Measurements from ENCODE around the gene PEG3. TPM values are rescaled to one million over a fixed set of nuclear protein-coding genes. Genes with fewer than 3 reads are reported as not detected.

The PEG3 gene
- polyA plus RNA-seq (2011; rRNA removed) (not detected in 2 replicates), polyA plus RNA-seq (2017; fragmentation: RNase III; extraction: RNeasy Plus Mini Kit Qiagen cat#74134 plus additional on column Dnase treatment) (not detected in 3 replicates), polyA minus RNA-seq (2011; rRNA and poly(A)+ RNA removed) (not detected in 2 replicates)
- not detected in 2 replicates for polyA plus RNA-seq (2012; cell fraction: cytosol; rRNA removed)
- polyA plus RNA-seq (2012; cell fraction: nucleus; rRNA removed), result not detected in 2 replicates

DNA sequence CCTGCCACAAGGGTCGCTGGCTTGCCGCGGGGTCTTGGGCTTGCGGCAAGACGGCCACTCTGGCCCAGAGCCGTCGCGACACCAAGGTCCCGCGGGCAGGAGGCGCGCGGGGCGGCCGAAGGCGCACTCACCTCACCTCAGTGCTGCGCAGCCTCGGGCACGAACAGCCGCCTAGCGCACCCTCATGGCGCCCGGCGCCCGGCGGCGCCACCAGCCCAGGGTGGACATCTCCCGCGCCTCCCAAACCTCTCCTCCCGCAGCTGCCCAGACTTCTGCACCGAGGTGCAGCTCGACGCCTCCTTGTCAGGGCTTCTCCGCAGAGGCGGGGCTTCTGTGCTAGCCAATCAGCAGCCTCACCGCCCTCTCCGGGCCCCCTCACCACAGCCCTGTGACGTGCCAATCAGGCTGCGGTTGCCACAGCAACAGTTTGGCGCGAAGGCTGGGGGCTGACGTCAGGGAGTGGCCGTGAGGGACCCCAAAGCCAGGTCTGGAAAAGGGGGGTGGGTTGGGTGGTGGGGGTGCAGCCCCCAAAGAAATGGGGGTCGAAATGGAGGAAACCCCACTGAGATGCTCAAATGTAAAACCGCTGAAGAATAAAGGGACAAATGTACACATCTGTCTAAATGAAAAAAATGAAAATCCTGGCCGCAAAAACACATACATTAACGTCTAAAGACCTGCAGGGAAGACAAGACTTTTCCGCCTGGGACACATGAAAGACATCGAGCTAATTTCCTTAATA, at the start of gene PEG3, which contains the start of gene ZIM2:
TSS of gene PEG3 (minus strand) at position 276 of the 742 bp plus-strand sequence. CDS start 16,071 bp downstream, outside the sequence.
TSS of gene ZIM2 (minus strand) at position 276 of the 742 bp plus-strand sequence. CDS start 16,449 bp downstream, outside the sequence.
- ATAC-seq, result no peak
- H3K4me2 ChIP-seq, result no peak within 1 kb of the TSS
- ChIA-PET POLR2A (no interaction called here), CTCF (no interaction called here)
- H3K9me3 ChIP-seq, result peaks cover 65% of the 10 kb centered on the region
- no peaks in the 10 kb centered on the region for H3K4me1 ChIP-seq
- no peak for DNase-seq (ENCODE audit: low read depth in 1 of 2, low spot score in 1 of 2)
- WGBS (ENCODE audit: missing lambda C conversion rate), result 87% methylated on average over 38 of the region's 49 CpGs
- FAIRE-seq, result no peak
- no peak within 1 kb of the TSS for H3K27ac ChIP-seq
- no peak for TF ChIP-seq MAZ (IDR thresholded peaks at IDR 0.05; ENCODE audit: borderline replicate concordance, low read depth, low read length)
- no peak for TF ChIP-seq TP53 (CRISPR knock-in tag; IDR thresholded peaks at IDR 0.05)
- TF ChIP-seq, protein P1, sequence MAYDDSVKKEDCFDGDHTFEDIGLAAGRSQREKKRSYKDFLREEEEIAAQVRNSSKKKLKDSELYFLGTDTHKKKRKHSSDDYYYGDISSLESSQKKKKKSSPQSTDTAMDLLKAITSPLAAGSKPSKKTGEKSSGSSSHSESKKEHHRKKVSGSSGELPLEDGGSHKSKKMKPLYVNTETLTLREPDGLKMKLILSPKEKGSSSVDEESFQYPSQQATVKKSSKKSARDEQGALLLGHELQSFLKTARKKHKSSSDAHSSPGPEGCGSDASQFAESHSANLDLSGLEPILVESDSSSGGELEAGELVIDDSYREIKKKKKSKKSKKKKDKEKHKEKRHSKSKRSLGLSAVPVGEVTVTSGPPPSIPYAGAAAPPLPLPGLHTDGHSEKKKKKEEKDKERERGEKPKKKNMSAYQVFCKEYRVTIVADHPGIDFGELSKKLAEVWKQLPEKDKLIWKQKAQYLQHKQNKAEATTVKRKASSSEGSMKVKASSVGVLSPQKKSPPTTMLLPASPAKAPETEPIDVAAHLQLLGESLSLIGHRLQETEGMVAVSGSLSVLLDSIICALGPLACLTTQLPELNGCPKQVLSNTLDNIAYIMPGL (CRISPR knock-in tag; IDR thresholded peaks at IDR 0.05; ENCODE audit: borderline replicate concordance), result no peak
- TF ChIP-seq, protein P2, sequence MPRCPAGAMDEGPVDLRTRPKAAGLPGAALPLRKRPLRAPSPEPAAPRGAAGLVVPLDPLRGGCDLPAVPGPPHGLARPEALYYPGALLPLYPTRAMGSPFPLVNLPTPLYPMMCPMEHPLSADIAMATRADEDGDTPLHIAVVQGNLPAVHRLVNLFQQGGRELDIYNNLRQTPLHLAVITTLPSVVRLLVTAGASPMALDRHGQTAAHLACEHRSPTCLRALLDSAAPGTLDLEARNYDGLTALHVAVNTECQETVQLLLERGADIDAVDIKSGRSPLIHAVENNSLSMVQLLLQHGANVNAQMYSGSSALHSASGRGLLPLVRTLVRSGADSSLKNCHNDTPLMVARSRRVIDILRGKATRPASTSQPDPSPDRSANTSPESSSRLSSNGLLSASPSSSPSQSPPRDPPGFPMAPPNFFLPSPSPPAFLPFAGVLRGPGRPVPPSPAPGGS (IDR thresholded peaks at IDR 0.05), result no peak
- TF ChIP-seq KDM5A (IDR thresholded peaks at IDR 0.05), result no peak
- no peak for TF ChIP-seq RCOR1 (IDR thresholded peaks at IDR 0.05; ENCODE audit: low read depth, low read length)
- no peak within 1 kb of the TSS for H3K4me3 ChIP-seq

DNA sequence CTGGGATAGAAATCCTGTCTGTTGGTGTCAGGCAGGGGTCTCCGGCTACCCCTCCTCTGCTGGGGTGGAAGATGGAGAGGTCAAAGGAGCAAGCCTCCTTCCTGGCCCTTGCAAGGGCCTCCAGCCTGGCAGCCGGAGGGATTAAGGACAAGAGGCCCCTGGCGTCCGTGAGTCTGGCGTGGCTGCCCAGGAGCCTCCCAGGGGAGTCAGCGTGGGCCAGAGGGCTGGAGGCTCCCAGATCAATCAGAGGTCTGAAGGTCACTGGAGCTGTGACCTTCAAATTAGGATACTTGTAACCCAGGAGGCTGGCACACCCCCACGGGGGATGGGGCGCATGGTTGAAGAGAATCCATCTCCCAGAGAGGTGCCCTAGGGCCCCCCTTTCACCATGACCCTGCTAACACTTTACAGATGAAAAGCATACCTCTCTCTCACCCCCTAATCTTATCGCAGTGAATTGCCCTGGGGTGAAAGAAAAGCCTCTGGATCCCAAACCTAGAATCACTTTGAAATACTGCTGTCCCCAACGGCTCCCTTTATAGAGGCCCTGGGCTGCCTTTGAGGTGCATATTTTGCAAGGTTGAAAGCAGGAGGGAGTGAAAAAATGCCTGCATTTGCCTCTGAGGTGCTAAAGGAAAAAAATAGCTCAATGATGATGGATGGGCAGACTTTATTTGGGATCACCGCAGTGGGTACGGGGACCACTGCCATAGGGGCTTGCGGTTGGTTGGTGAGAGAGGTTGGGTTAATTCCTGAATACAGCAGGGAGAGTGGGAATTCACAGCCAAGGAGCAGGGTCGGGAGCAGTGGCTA, 44.9 kb upstream of the PEG3 start:
- H3K4me2 ChIP-seq, result no peak overlapping the region
- H3K27ac ChIP-seq, result no peak overlapping the region
- CTCF ChIA-PET, result no interaction called here
- no peak overlapping the region for H3K4me3 ChIP-seq
- FAIRE-seq, result no peak
- H3K9me3 ChIP-seq, result peaks cover 50% of the 10 kb centered on the region
- 10% methylated on average over 14 of the region's 14 CpGs for WGBS (ENCODE audit: missing lambda C conversion rate)
- DNase-seq (ENCODE audit: low read depth in 1 of 2, low spot score in 1 of 2), result no peak
- H3K4me1 ChIP-seq, result no peaks in the 10 kb centered on the region
- TF ChIP-seq KDM1A (IDR thresholded peaks at IDR 0.05; ENCODE audit: low read depth), result no peak
- no peak for TF ChIP-seq NR3C1 (IDR thresholded peaks at IDR 0.05)
- TF ChIP-seq ZNF302 (CRISPR knock-in tag; IDR thresholded peaks at IDR 0.05), result no peak
- TF ChIP-seq CBX2 (IDR thresholded peaks at IDR 0.05; ENCODE audit: borderline replicate concordance, low read depth), result no peak
- TF ChIP-seq ZFP36 (IDR thresholded peaks at IDR 0.05; ENCODE audit: borderline replicate concordance, partially characterized antibody), result no peak
- no peak for ATAC-seq
- POLR2A ChIA-PET, result no interaction called here

DNA sequence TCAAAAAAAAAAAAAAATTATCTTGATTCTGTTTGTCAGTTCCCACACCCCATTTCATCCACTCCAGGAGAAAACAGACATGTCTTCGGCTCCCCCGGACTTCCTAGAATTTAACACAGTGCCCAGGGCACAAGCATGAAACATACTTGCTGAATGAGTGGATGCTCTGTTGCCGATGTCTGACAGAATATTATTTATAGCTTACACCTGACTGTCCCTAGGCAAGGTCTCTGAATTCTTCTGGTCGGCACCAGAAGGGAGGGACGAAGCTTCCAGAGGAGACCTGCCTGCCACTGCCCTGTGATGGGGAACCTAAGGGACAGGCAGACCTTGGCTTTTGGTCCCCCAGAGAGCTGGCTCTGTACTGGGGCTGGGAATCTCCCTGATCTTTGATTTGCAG, 43.9 kb upstream of the PEG3 start:
- WGBS (ENCODE audit: missing lambda C conversion rate), result 20% methylated on average over 5 of the region's 5 CpGs
- CTCF ChIA-PET, result no interaction called here
- H3K9me3 ChIP-seq, result peaks cover 52% of the 10 kb centered on the region

More for the DNA sequence above, 43.9 kb upstream of the PEG3 start:
- H3K27ac ChIP-seq, result no peak overlapping the region
- FAIRE-seq (no peak), DNase-seq (ENCODE audit: low read depth in 1 of 2, low spot score in 1 of 2) (no peak), ATAC-seq (no peak)
- POLR2A ChIA-PET, result no interaction called here
- H3K4me2 ChIP-seq, result no peak overlapping the region
- TF ChIP-seq FOSL2 (IDR thresholded peaks at IDR 0.05) (no peak), FOSL2 (CRISPR knock-in tag; IDR thresholded peaks at IDR 0.05) (no peak), EP300 (IDR thresholded peaks at IDR 0.05) (no peak), ZFP36 (IDR thresholded peaks at IDR 0.05; ENCODE audit: borderline replicate concordance, partially characterized antibody) (no peak), HOXB5 (CRISPR knock-in tag; IDR thresholded peaks at IDR 0.05) (no peak), KDM1A (IDR thresholded peaks at IDR 0.05; ENCODE audit: low read depth) (no peak), RFX5 (IDR thresholded peaks at IDR 0.05) (no peak)
- TF ChIP-seq, protein P3, sequence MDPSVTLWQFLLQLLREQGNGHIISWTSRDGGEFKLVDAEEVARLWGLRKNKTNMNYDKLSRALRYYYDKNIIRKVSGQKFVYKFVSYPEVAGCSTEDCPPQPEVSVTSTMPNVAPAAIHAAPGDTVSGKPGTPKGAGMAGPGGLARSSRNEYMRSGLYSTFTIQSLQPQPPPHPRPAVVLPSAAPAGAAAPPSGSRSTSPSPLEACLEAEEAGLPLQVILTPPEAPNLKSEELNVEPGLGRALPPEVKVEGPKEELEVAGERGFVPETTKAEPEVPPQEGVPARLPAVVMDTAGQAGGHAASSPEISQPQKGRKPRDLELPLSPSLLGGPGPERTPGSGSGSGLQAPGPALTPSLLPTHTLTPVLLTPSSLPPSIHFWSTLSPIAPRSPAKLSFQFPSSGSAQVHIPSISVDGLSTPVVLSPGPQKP (IDR thresholded peaks at IDR 0.05; ENCODE audit: low read depth, low read length), result no peak
- TF ChIP-seq, protein P4, sequence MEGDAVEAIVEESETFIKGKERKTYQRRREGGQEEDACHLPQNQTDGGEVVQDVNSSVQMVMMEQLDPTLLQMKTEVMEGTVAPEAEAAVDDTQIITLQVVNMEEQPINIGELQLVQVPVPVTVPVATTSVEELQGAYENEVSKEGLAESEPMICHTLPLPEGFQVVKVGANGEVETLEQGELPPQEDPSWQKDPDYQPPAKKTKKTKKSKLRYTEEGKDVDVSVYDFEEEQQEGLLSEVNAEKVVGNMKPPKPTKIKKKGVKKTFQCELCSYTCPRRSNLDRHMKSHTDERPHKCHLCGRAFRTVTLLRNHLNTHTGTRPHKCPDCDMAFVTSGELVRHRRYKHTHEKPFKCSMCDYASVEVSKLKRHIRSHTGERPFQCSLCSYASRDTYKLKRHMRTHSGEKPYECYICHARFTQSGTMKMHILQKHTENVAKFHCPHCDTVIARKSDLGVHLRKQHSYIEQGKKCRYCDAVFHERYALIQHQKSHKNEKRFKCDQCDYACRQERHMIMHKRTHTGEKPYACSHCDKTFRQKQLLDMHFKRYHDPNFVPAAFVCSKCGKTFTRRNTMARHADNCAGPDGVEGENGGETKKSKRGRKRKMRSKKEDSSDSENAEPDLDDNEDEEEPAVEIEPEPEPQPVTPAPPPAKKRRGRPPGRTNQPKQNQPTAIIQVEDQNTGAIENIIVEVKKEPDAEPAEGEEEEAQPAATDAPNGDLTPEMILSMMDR (IDR thresholded peaks at IDR 0.05), result no peak
- no peaks in the 10 kb centered on the region for H3K4me1 ChIP-seq
- H3K4me3 ChIP-seq, result no peak overlapping the region
